ENCODE data around the gene TECRL.

- TF ChIP-seq CTCF (conservative IDR thresholded peaks at IDR 0.05) (no peak), EZH2 (IDR thresholded peaks at IDR 0.05; ENCODE audit: low read depth) (no peak)
These were observed at the start of gene TECRL for GRCh38 chr4:64409300-64409699.
